H9 (cell line): Measurements from ENCODE around the gene MTIF2. TPM values are rescaled to one million over a fixed set of nuclear protein-coding genes. Genes with fewer than 3 reads are reported as not detected.

Experiments used
- DNase-seq: peaks from one replicate; pipeline ENCODE4 v3.0.0-alpha.2; 2017
- H2AFZ ChIP-seq: one replicate; pipeline ENCODE4 v1.6.1; 2013; ENCODE audit warnings: mild to moderate bottlenecking, low read length, control low read depth, moderate library complexity
- H2AK5ac ChIP-seq: 2 replicates; pipeline ENCODE4 v1.6.1; 2013; ENCODE audit warnings: low read length, control low read depth, mixed read lengths; ENCODE audit not compliant: insufficient read length
- H2BK120ac ChIP-seq: one replicate; pipeline ENCODE4 v1.6.1; 2013; ENCODE audit warnings: low read depth, mild to moderate bottlenecking, low read length, control low read depth, inconsistent platforms; ENCODE audit not compliant: poor library complexity, severe bottlenecking
- H2BK12ac ChIP-seq: 2 replicates; pipeline ENCODE4 v1.6.1; 2013; ENCODE audit warnings: low read length, control low read depth, mixed read lengths, low read depth; ENCODE audit not compliant: insufficient read length
- H2BK15ac ChIP-seq: 2 replicates; pipeline ENCODE4 v1.6.1; 2013; ENCODE audit warnings: low read depth, low read length, control low read depth
- H2BK20ac ChIP-seq: one replicate; pipeline ENCODE4 v1.6.1; 2013; ENCODE audit warnings: low read depth, mild to moderate bottlenecking, low read length, control low read depth, inconsistent platforms; ENCODE audit not compliant: poor library complexity, severe bottlenecking
- H2BK5ac ChIP-seq: 2 replicates; pipeline ENCODE4 v1.6.1; 2013; ENCODE audit warnings: low read length, control low read depth, mixed read lengths; ENCODE audit not compliant: insufficient read length
- H3K14ac ChIP-seq: 2 replicates; pipeline ENCODE4 v1.6.1; 2013; ENCODE audit warnings: low read length, control low read depth; ENCODE audit not compliant: insufficient read depth
- H3K18ac ChIP-seq: 2 replicates; pipeline ENCODE4 v1.6.1; 2013; ENCODE audit warnings: low read depth, mild to moderate bottlenecking, mixed read lengths, low read length, control low read depth; ENCODE audit not compliant: insufficient read length
- H3K23ac ChIP-seq: 2 replicates; pipeline ENCODE4 v1.6.1; 2013; ENCODE audit warnings: low read length, control low read depth, mixed read lengths, low read depth; ENCODE audit not compliant: insufficient read length
- H3K23me2 ChIP-seq: 2 replicates; pipeline ENCODE4 v1.6.1; 2013; ENCODE audit warnings: low read depth, mild to moderate bottlenecking, mixed read lengths, low read length, control low read depth; ENCODE audit not compliant: insufficient read length, poor library complexity, severe bottlenecking
- H3K27ac ChIP-seq: 2 replicates; pipeline ENCODE4 v1.5.1; 2013; ENCODE audit warnings: low read length, control low read depth, mixed read lengths, low read depth; ENCODE audit not compliant: insufficient read length
- H3K27me3 ChIP-seq: 2 replicates; pipeline ENCODE4 v1.6.1; 2013; ENCODE audit warnings: low read length, control low read depth, inconsistent platforms; ENCODE audit not compliant: insufficient read depth
- H3K4ac ChIP-seq: 2 replicates; pipeline ENCODE4 v1.6.1; 2013; ENCODE audit warnings: low read depth, mild to moderate bottlenecking, control low read depth, inconsistent platforms, low read length, moderate library complexity
- H3K4me1 ChIP-seq: 2 replicates; pipeline ENCODE4 v1.6.1; 2013; ENCODE audit warnings: low read length, control low read depth, inconsistent platforms; ENCODE audit not compliant: insufficient read depth
- H3K4me2 ChIP-seq: 2 replicates; pipeline ENCODE4 v1.6.1; 2013; ENCODE audit warnings: low read length, control low read depth, mixed read lengths; ENCODE audit not compliant: insufficient read length, insufficient read depth
- H3K56ac ChIP-seq: 2 replicates; pipeline ENCODE4 v1.6.1; 2013; ENCODE audit warnings: low read depth, mild to moderate bottlenecking, mixed read lengths, low read length, control low read depth; ENCODE audit not compliant: insufficient read length
- H3K79me1 ChIP-seq: 2 replicates; pipeline ENCODE4 v1.6.1; 2013; ENCODE audit warnings: low read depth, mild to moderate bottlenecking, moderate library complexity, low read length, control low read depth, inconsistent platforms; ENCODE audit not compliant: insufficient read depth, poor library complexity, severe bottlenecking
- H3K79me2 ChIP-seq: 2 replicates; pipeline ENCODE4 v1.6.1; 2013; ENCODE audit warnings: low read length, control low read depth, inconsistent platforms; ENCODE audit not compliant: insufficient read depth
- H3K9ac ChIP-seq: 2 replicates; pipeline ENCODE4 v1.6.1; 2013; ENCODE audit warnings: low read length, control low read depth, mixed read lengths; ENCODE audit not compliant: insufficient read length; ENCODE audit errors: extremely low read depth
- H3K9me3 ChIP-seq: one replicate; pipeline ENCODE4 v1.6.1; 2013; ENCODE audit warnings: low read depth, low read length, inconsistent platforms; ENCODE audit not compliant: control insufficient read depth
- H3T11ph ChIP-seq: one replicate; pipeline ENCODE4 v1.6.1; 2013; ENCODE audit warnings: mild to moderate bottlenecking, low read length, control low read depth, inconsistent platforms
- H4K20me1 ChIP-seq: one replicate; pipeline ENCODE4 v1.6.1; 2013; ENCODE audit not compliant: control insufficient read depth, insufficient read length, insufficient read depth
- H4K5ac ChIP-seq: 2 replicates; pipeline ENCODE4 v1.6.1; 2013; ENCODE audit warnings: low read depth, mild to moderate bottlenecking, mixed read lengths, low read length, control low read depth; ENCODE audit not compliant: insufficient read length
- H4K8ac ChIP-seq: replicated peaks from 2 replicates; pipeline ENCODE4 v1.6.1; 2013; ENCODE audit warnings: low read length, control low read depth, mixed read lengths, low read depth; ENCODE audit not compliant: insufficient read length
- H4K91ac ChIP-seq: 2 replicates; pipeline ENCODE4 v1.6.1; 2013; ENCODE audit warnings: low read depth, mild to moderate bottlenecking, moderate library complexity, mixed read lengths, low read length, control low read depth; ENCODE audit not compliant: insufficient read length
- H3K27ac Mint-ChIP-seq, 3 experiments: 2 replicates in 2 of 3; 3 replicates in 1 of 3; pipeline ENCODE4 v1.8.0; 2020 to 2021; ENCODE audit warnings: mixed read lengths in 3 of 3, mild to moderate bottlenecking in 1 of 3, moderate library complexity in 1 of 3
- H3K27me3 Mint-ChIP-seq: 2 replicates; pipeline ENCODE4 v1.8.0; 2021; ENCODE audit warnings: low read depth, mild to moderate bottlenecking, moderate library complexity, mixed read lengths
- H3K36me3 Mint-ChIP-seq, 3 experiments: 2 replicates in 2 of 3; 3 replicates in 1 of 3; pipeline ENCODE4 v1.8.0; 2020 to 2021; ENCODE audit warnings: low read depth in 3 of 3, mixed read lengths in 3 of 3; ENCODE audit not compliant: insufficient read depth in 1 of 3
- H3K4me1 Mint-ChIP-seq, 2 experiments: 2 replicates each; pipeline ENCODE4 v1.8.0; 2020; ENCODE audit warnings: mixed read lengths in 2 of 2
- H3K4me3 Mint-ChIP-seq, 2 experiments: 2 replicates in 1 of 2; 3 replicates in 1 of 2; pipeline ENCODE4 v1.8.0; 2020 to 2021; ENCODE audit warnings: mild to moderate bottlenecking in 2 of 2, mixed read lengths in 2 of 2, moderate library complexity in 1 of 2
- H3K9me3 Mint-ChIP-seq, 2 experiments: 2 replicates in 1 of 2; 3 replicates in 1 of 2; pipeline ENCODE4 v1.8.0; 2020; ENCODE audit warnings: mild to moderate bottlenecking in 2 of 2, mixed read lengths in 2 of 2, moderate library complexity in 1 of 2
- WGBS: extraction: QIAGEN DNeasy Blood & Tissue Kit; methylation state at CpG from one replicate; pipeline ENCODE4 v1.1.7; 2013; ENCODE audit warnings: missing lambda C conversion rate, low lambda C conversion rate, mixed read lengths; ENCODE audit not compliant: insufficient read length; ENCODE audit errors: extremely low coverage; 5-methylcytosine and 5-hydroxymethylcytosine counted together
- total RNA-seq: library from RNA; stranded (reverse); gene quantifications from 2 replicates; pipeline ENCODE4 v1.2.1, GENCODE V29; 2021
- TF ChIP-seq, protein P1 (sequence below): fragments of 200-600 bp; sonication (generic); conservative IDR thresholded peaks from 3 replicates; pipeline ENCODE4 v1.8.0; 2021; ENCODE audit warnings: antibody characterized with exemption, mild to moderate bottlenecking

The MTIF2 gene
- total RNA-seq, 1 experiment from 2014 or later = 35.6 TPM

DNA sequence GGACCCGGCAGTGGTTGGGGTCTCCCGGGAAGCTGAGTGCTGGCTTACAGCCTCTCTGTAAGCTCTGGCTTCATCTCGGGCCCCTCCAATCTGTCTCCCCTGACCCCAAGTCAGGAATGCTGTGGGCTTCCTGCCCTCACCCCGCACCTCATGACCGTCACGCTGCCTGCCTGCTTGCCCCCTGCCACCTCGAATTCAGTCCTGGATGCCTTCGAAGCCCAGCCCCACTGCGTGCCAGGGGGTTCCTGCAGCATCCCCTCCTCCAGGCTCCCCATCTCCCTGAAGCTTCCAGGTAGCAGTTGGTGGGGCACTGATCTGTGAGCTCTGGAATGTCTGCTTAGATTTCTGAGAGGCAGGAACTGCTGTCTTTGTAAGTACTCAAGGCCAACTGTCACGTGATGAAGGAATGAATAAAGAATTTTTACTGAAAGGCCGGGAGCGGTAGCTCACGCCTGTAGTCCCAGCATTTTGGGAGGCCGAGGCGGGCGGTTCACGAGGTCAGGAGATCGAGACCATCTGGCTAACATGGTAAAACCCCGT is 43.5 kb downstream of the MTIF2 start:
- no peak overlapping the region for H3K9ac ChIP-seq
- no peak overlapping the region for H4K5ac ChIP-seq
- peaks cover 13 to 16% of the 10 kb centered on the region in 2 experiments for H3K4me1 Mint-ChIP-seq
- no peak overlapping the region for H3K4me3 Mint-ChIP-seq
- H3K4me2 ChIP-seq = no peak overlapping the region
- H3K27ac Mint-ChIP-seq = peak overlapping the region; percentile 34 to 70 (median 49); a peak in 4 of 7 replicates
- no peak overlapping the region for H2BK120ac ChIP-seq
- no peak overlapping the region for H3K56ac ChIP-seq
- H3K79me2 ChIP-seq = no peaks in the 10 kb centered on the region
- H3K23me2 ChIP-seq = no peaks in the 10 kb centered on the region
- no peak overlapping the region for H3K14ac ChIP-seq
- H3K27me3 ChIP-seq = no peaks in the 10 kb centered on the region
- H2AK5ac ChIP-seq = no peak overlapping the region
- no peak overlapping the region for H3K4ac ChIP-seq
- H3T11ph ChIP-seq = no peak overlapping the region
- peaks cover 2% of the 10 kb centered on the region for H3K79me1 ChIP-seq
- no peak overlapping the region for H4K91ac ChIP-seq
- no peaks in the 10 kb centered on the region for H3K9me3 ChIP-seq
- no peak overlapping the region for H3K18ac ChIP-seq
- no peak overlapping the region for H3K23ac ChIP-seq
- peak; percentile 48 for DNase-seq
- H2BK5ac ChIP-seq = no peak overlapping the region
- H3K27me3 Mint-ChIP-seq = no peaks in the 10 kb centered on the region
- TF ChIP-seq, protein P1, sequence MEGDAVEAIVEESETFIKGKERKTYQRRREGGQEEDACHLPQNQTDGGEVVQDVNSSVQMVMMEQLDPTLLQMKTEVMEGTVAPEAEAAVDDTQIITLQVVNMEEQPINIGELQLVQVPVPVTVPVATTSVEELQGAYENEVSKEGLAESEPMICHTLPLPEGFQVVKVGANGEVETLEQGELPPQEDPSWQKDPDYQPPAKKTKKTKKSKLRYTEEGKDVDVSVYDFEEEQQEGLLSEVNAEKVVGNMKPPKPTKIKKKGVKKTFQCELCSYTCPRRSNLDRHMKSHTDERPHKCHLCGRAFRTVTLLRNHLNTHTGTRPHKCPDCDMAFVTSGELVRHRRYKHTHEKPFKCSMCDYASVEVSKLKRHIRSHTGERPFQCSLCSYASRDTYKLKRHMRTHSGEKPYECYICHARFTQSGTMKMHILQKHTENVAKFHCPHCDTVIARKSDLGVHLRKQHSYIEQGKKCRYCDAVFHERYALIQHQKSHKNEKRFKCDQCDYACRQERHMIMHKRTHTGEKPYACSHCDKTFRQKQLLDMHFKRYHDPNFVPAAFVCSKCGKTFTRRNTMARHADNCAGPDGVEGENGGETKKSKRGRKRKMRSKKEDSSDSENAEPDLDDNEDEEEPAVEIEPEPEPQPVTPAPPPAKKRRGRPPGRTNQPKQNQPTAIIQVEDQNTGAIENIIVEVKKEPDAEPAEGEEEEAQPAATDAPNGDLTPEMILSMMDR = no peak
- no peak overlapping the region for H2AFZ ChIP-seq
- H4K8ac ChIP-seq = no peak overlapping the region
- no peaks in the 10 kb centered on the region for H3K4me1 ChIP-seq
- H2BK15ac ChIP-seq = no peak overlapping the region; the same call in 1 of the 2 replicates
- H2BK12ac ChIP-seq = no peak overlapping the region
- H4K20me1 ChIP-seq = no peaks in the 10 kb centered on the region
- H3K36me3 Mint-ChIP-seq = peaks cover 3 to 16% (median 6%) of the 10 kb centered on the region in 3 experiments; a peak in 5 of 7 replicates
- WGBS = no CpG with 5 or more reads among the region's 19 CpGs
- H3K9me3 Mint-ChIP-seq = no peaks in the 10 kb centered on the region
- H2BK20ac ChIP-seq = no peak overlapping the region
- H3K27ac ChIP-seq = no peak overlapping the region
